GM21825 (cell line): ENCODE results near the gene TCTA.
"Not testable (repeated sequence)": the region's sequence is repeated elsewhere in the genome, so short reads cannot be mapped to it uniquely, and the experiment has no call there.

ENCODE experiments used
- ATAC-seq: cut with Tn5 transposase; IDR thresholded peaks from one replicate; pipeline ENCODE4 v1.9.1; 2021; ENCODE audit warnings: mild to moderate bottlenecking, moderate library complexity; ENCODE audit not compliant: unreplicated experiment

TCTA gene, protein sequence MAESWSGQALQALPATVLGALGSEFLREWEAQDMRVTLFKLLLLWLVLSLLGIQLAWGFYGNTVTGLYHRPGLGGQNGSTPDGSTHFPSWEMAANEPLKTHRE

GRCh38 chr3:49411968-49412631 is at the start of gene TCTA, which contains the start of gene RHOA:
Gene TCTA, plus strand, starts transcription at chr3:49412423. Its CDS starts 4 bp downstream, at chr3:49412427.
Gene RHOA, minus strand, starts transcription at chr3:49411976. Its CDS starts 36,387 bp downstream, at chr3:49375589.
- ATAC-seq = peak; percentile 67

DNA sequence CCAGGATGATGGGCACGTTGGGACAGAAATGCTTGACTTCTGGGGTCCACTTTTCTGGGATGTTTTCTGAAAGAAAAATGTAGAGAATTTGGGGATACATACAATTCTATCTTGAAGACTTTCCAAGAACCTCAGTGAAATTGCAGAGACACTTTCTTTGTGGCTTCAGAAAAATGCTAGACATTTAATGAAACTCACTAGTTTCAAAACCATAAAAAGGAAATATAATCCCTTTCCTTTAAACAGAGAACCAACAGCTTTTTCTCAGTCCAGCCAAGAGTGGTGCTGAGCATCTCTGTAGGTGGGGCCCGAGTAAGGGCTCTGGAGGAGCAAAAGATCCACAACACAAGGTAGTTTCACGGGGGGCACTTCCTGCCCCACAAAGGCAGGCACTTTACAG is 49.7 kb upstream of the TCTA start:
- no peak for ATAC-seq

GRCh38 chr3:49370585-49371290 is 41.5 kb upstream of the TCTA start:
- ATAC-seq = no peak

DNA sequence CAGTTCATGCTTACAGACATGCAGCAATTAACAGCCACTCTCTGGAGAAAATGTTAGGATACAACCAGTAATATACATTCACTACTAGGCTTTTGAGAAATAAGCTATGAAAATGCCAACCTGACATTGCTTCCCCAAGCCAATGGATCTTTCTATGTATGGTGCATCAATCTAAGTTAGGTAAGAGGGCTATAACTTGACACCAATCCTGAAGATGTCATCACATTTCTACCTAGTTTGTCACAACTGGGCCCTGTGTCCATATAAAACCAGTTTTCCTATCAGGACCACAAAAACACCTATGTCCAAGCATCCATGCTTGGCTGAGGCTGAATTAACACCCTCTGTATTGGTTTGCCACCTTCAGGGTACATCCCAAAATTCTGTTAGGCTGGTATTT is 40.3 kb upstream of the TCTA start:
- no peak for ATAC-seq

DNA sequence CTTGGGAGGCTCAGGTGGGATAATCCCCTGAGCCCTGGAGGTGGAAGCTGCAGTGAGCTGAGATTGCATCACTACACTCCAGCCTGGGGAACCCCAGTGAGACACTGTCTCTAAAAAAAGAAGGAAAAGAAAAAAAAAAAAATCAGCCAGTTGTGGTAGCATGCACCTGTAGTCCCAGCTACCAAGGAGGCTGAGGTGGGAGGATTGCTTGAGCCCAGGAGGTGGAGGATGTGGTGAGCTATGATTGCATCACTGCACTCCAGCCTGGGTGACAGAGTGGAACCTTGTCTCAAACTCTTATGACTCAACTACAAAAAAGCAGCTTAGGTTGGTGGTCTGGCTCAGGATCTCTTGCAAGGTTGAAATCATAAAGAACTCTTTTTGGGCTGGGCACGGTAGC is 34.7 kb upstream of the TCTA start:
- no peak for ATAC-seq

GRCh38 chr3:49378249-49378895 is 33.9 kb upstream of the TCTA start:
- ATAC-seq = no peak

GRCh38 chr3:49383387-49383786 is 28.8 kb upstream of the TCTA start:
- no peak for ATAC-seq

GRCh38 chr3:49385617-49386016 is 26.6 kb upstream of the TCTA start:
- ATAC-seq = no peak

- ATAC-seq = no peak
Measured at GRCh38 chr3:49386056-49386756, 26.0 kb upstream of the TCTA start.

DNA sequence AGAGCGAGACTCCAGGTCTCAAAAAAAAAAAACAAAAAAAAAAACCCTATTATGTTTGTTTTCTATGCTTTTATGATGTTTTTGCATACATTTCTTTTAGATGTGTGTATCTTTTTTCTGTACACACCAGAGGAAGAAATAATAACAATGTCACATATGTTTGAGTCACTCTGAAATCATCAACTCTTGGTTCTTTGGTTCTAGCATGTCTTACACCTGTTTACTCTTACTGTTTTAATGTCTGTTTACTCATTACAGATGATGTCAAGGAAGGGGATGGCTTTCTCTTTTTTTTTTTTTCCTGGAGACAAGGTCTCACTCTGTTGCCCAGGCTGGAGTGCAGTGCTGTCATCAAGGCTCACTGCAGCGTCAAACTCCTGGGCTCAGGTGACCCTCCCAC is 24.5 kb upstream of the TCTA start:
- no peak for ATAC-seq

DNA sequence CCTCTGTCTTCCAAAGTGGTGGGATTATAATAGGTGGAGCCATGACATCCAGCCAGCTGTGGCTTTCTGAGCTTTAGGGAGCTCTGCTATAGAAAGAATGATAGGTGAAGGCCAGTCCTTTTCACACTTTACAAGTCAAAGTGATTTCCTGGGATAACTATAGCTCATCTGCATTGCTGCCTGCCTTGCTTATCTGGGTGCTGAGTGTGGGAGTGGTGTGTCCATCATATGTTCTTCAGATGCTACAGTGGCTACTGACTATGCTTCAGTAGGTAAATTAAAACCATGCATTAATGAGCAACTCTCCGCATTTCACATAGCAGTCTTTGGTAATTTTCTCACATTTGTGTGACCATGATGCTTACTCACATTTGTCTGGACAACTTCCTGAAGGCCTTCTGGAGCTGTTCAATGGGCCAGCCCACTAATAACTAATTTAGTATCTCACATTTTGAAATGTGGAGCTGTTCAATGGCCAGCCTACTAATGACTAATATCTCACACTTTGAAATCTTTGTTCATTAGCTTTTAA is 23.9 kb upstream of the TCTA start:
- no peak for ATAC-seq

- no peak for ATAC-seq
Measured at GRCh38 chr3:49389297-49389696, 22.9 kb upstream of the TCTA start.

DNA sequence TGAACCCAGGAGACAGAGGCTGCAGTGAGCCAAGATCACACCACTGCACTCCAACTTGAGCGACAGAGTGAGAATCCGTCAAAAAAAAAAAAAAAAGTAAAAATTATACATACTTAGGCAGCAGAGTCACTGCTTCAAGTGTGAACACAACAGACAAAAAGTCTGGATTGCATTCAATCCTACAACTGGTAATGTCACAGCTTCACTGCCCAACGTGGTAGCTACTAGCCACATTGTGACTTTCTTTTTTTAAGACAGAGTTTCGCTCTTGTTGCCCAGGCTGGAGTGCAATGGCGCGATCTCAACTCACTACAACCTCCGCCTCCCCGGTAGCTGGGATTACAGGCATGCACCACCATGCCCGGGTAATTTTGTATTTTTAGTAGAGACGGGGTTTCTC is 20.9 kb upstream of the TCTA start:
- ATAC-seq = not testable (repeated sequence)

- ATAC-seq = no peak
Measured at GRCh38 chr3:49397470-49397869, 14.8 kb upstream of the TCTA start.

DNA sequence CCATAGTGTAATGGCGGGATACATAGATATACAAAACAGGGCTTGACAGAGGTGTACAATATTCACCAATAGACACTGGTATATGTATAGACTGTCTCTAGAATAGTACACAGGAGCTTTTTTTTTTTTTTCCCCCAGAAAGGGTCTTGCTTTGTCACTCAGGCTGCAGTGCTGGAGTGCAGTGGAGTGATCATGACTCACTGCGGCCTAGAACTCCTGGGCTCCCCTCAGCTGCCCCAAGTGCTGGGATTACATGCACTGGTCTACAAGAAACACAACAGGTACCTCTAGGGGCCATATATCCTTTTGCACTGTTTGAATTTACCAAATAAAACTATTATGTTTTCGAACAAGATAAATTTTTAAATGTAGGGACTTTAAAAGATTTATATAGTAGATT is 12.8 kb upstream of the TCTA start:
- ATAC-seq = no peak

- ATAC-seq = no peak
Measured at GRCh38 chr3:49401766-49402165, 10.5 kb upstream of the TCTA start.

DNA sequence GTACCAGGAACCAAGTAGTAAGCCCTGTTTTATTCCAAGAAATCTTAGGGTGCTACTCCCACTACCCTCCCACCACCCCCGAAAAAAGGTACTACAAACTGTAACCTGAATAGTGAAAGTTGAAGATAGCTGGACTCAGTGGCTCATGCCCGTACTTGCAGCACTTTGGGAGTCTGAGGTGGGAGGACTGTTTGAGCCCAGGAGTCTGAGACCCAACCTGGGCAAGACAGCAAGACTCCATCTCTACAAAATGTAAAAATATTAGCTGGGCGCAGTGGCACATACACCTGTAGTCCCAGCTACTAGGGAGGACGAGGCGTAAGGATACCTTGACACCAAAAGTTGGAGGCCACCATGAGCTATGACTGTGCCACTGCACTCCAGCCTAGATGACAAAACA is 8.3 kb upstream of the TCTA start:
- no peak for ATAC-seq

- ATAC-seq = not testable (repeated sequence)
Measured at GRCh38 chr3:49405570-49405969, 6.7 kb upstream of the TCTA start.

DNA sequence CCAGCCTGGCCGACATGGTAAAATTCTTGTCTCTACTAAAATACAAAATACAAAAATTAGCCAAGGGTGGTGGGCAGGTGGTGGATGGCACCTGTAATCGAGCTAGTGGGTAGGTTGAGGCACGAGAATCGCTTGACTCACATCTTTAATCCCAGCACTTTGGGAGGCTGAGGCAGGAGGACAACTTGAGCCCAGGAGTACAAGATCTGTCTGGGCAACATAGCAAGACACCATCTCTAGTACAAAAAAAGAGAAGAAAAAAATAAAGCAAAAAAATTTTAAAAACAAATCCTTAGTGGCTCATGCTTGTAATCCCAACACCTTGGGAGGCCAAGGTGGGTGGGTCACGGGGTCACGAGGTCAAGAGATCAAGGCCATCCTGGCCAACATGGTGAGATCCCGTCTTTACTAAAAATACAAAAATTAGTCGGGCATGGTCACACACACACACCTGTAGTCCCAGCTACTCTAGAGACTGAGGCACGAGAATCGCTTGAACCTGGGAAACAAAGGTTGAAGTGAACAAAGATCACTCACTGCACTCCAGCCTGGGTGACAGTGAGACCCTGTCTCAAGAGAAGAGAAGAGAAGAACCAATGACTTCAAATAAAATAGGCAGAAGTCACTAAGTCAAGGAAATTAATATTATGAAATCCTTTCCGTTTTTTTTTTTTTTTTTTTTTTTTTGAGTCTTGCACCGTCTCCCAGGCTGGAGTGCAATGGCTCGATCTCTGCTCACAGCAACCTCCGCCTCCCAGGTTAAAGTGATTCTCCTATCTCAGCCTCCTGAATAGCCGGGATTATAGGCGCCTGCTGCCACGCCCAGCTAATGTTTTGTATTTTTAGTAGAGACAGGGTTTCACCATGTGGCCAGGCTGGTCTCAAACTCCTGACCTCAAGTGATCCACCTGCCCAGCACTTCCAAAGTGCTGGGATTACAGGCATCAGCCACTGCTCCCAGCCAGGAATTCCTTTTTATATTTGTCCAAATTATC is 5.4 kb upstream of the TCTA start:
- no peak for ATAC-seq
